Cardiac muscle cell (in vitro differentiated cells and primary cell): ENCODE measurements around the gene LAMTOR5. TPM values are rescaled to one million over a fixed set of nuclear protein-coding genes. Genes with fewer than 3 reads are reported as not detected.
"Not testable (repeated sequence)": the region's sequence is repeated elsewhere in the genome, so short reads cannot be mapped to it uniquely, and the experiment has no call there.

ENCODE experiments used
- DNase-seq, 2 donors: peaks; one replicate each; pipeline versions ENCODE4 v3.0.0 to v3.0.0-alpha.2; 2010 to 2017; ENCODE audit warnings: low read depth in 1 of 2, low spot score in 1 of 2
- H3K27ac ChIP-seq: fragments of 200-600 bp; sonication (generic); 2 replicates; pipeline ENCODE4 v1.5.1; 2016
- H3K27me3 ChIP-seq: fragments of 200-600 bp; sonication (generic); 2 replicates; pipeline ENCODE4 v1.6.0; 2016; ENCODE audit warnings: control low read depth
- H3K36me3 ChIP-seq: fragments of 200-600 bp; sonication (generic); 2 replicates; pipeline ENCODE4 v1.5.1; 2016; ENCODE audit warnings: control low read depth
- H3K4me1 ChIP-seq: fragments of 200-600 bp; sonication (generic); 2 replicates; pipeline ENCODE4 v1.8.1; 2017; ENCODE audit warnings: low read depth, mild to moderate bottlenecking, mixed run types
- H3K4me3 ChIP-seq: fragments of 200-600 bp; sonication (generic); 2 replicates; pipeline ENCODE4 v1.5.1; 2016; ENCODE audit warnings: mild to moderate bottlenecking
- H3K9me3 ChIP-seq: fragments of 200-600 bp; sonication (generic); 2 replicates; pipeline ENCODE4 v1.5.1; 2017; ENCODE audit warnings: low read depth, mild to moderate bottlenecking, control low read depth
- CTCF ChIP-seq: IDR thresholded peaks from 2 replicates; pipeline ENCODE4 v1.5.1; 2012; ENCODE audit warnings: low read depth, mild to moderate bottlenecking, low read length
- polyA plus RNA-seq: library from polyadenylated mRNA; unstranded; fragments of >200 nt; fragmentation: Nextera tagmentation; extraction: Ambion mirVana; gene quantifications from 2 replicates; pipeline ENCODE4 v1.2.1, GENCODE V29; 2016
- total RNA-seq: library from RNA; depleted of rRNA; stranded (reverse); fragments of >200 nt; gene quantifications from 2 replicates; pipeline ENCODE4 v1.2.3, GENCODE V29; 2016

LAMTOR5 gene
- total and polyA plus RNA-seq, 2 experiments from 2014 or later = 78.3 to 465 TPM

GRCh38 chr1:110441888-110442287 lies 34.4 kb upstream of the LAMTOR5 start:
- no peak overlapping the region for H3K27ac ChIP-seq
- no peaks in the 10 kb centered on the region for H3K36me3 ChIP-seq
- H3K9me3 ChIP-seq = no peaks in the 10 kb centered on the region
- peaks cover 5% of the 10 kb centered on the region for H3K4me1 ChIP-seq
- no peaks in the 10 kb centered on the region for H3K27me3 ChIP-seq
- no peak overlapping the region for H3K4me3 ChIP-seq
- no peak for DNase-seq
- no peak for TF ChIP-seq CTCF

- no peak for TF ChIP-seq CTCF
- no peak overlapping the region for H3K27ac ChIP-seq
- no peaks in the 10 kb centered on the region for H3K9me3 ChIP-seq
- no peaks in the 10 kb centered on the region for H3K36me3 ChIP-seq
- H3K27me3 ChIP-seq = no peaks in the 10 kb centered on the region
- H3K4me1 ChIP-seq = peaks cover 5% of the 10 kb centered on the region
- peak in 1 of 2 donors; percentile 80 for DNase-seq
- no peak overlapping the region for H3K4me3 ChIP-seq
Observed at GRCh38 chr1:110440877-110441276, 33.4 kb upstream of the LAMTOR5 start.

GRCh38 chr1:110439873-110440272 lies 32.4 kb upstream of the LAMTOR5 start:
- not testable (repeated sequence) for H3K4me1 ChIP-seq, H3K27me3 ChIP-seq, H3K9me3 ChIP-seq, H3K36me3 ChIP-seq, DNase-seq, H3K4me3 ChIP-seq, H3K27ac ChIP-seq

GRCh38 chr1:110438893-110439292 lies 31.4 kb upstream of the LAMTOR5 start:
- Histone ChIP-seq H3K36me3 (no peaks in the 10 kb centered on the region), H3K27ac (no peak overlapping the region), H3K4me3 (no peak overlapping the region), H3K27me3 (no peaks in the 10 kb centered on the region), H3K4me1 (peaks cover 5% of the 10 kb centered on the region), H3K9me3 (no peaks in the 10 kb centered on the region)
- no peak for TF ChIP-seq CTCF
- DNase-seq = no peak

- not testable (repeated sequence) for H3K4me1 ChIP-seq, H3K36me3 ChIP-seq, H3K27ac ChIP-seq, H3K27me3 ChIP-seq, H3K9me3 ChIP-seq, DNase-seq, H3K4me3 ChIP-seq
Observed at GRCh38 chr1:110437645-110438299, 30.3 kb upstream of the LAMTOR5 start.

- no peak overlapping the region for H3K4me3 ChIP-seq
- no peaks in the 10 kb centered on the region for H3K27me3 ChIP-seq
- peak; percentile 23 to 50 for DNase-seq
- TF ChIP-seq CTCF = no peak
- H3K4me1 ChIP-seq = peaks cover 5% of the 10 kb centered on the region
- H3K27ac ChIP-seq = no peak overlapping the region
- no peaks in the 10 kb centered on the region for H3K36me3 ChIP-seq
- H3K9me3 ChIP-seq = no peaks in the 10 kb centered on the region
Observed at GRCh38 chr1:110436635-110437034, 29.1 kb upstream of the LAMTOR5 start.
